Transverse colon (tissue), 4 donors: ENCODE data around the gene SEC62. TPM values are rescaled to one million over a fixed set of nuclear protein-coding genes. Genes with fewer than 3 reads are reported as not detected.
A peak's percentile ranks its signal among the peaks of the same experiment; 100 is the strongest.

ENCODE experiments used
- DNase-seq: peaks from one replicate; pipeline ENCODE4 v3.0.0-alpha.2; 2019
- H3K27ac ChIP-seq, 4 donors: fragments of 200-600 bp; sonication (generic); 2 replicates each; pipeline ENCODE4 v1.5.1; 2016 to 2018; ENCODE audit warnings: inconsistent platforms in 4 of 4
- H3K27me3 ChIP-seq: fragments of 200-600 bp; sonication (generic); 2 replicates; pipeline ENCODE4 v1.5.1; 2017; ENCODE audit warnings: inconsistent platforms
- H3K36me3 ChIP-seq, 4 donors: fragments of 200-600 bp; sonication (generic); 2 replicates each; pipeline ENCODE4 v1.5.1; 2017 to 2019; ENCODE audit warnings: inconsistent platforms in 4 of 4
- H3K4me1 ChIP-seq, 4 donors: fragments of 200-600 bp; sonication (generic); 2 replicates each; pipeline ENCODE4 v1.5.1; 2017 to 2020; ENCODE audit warnings: inconsistent platforms in 4 of 4
- H3K4me3 ChIP-seq, 4 donors: fragments of 200-600 bp; sonication (generic); 1 replicate in 1 of 4; 2 replicates in 3 of 4; pipeline versions ENCODE4 v1.5.1 to v1.6.1; 2017 to 2019; ENCODE audit warnings: inconsistent platforms in 4 of 4
- H3K9me3 ChIP-seq, 2 donors: fragments of 200-600 bp; sonication (generic); 2 replicates each; pipeline ENCODE4 v1.5.1; 2017 to 2019; ENCODE audit warnings: inconsistent platforms in 2 of 2
- EP300 ChIP-seq: sonication (generic); formaldehyde crosslinking; IDR thresholded peaks from one replicate; pipeline ENCODE4 v1.6.1; 2017; ENCODE audit warnings: antibody characterized with exemption, low read depth
- POLR2A ChIP-seq: fragments of 450-650 bp; IDR thresholded peaks from one replicate; pipeline ENCODE4 v1.6.1; 2016; ENCODE audit warnings: antibody characterized with exemption, mild to moderate bottlenecking, moderate library complexity
- POLR2AphosphoS5 ChIP-seq, 3 donors: sonication (generic); formaldehyde crosslinking; IDR thresholded peaks; one replicate each; pipeline ENCODE4 v1.6.1; 2016; ENCODE audit warnings: antibody characterized with exemption in 3 of 3
- WGBS, 2 donors: methylation state at CpG; one replicate each; pipeline ENCODE4 v1.1.5; 2018; ENCODE audit warnings: low coverage in 1 of 2; 5-methylcytosine and 5-hydroxymethylcytosine counted together
- in situ Hi-C, 4 donors: fragments of 200-750 bp; cut with MboI; loops; one replicate each; pipeline versions ENCODE4 v1.15.0 to v1.15.1; 2017; ENCODE audit warnings: low sequenced_read_pairs in 3 of 4, low pct_ligation_motif_present in 1 of 4, low pct_unique_long_range_greater_than_20kb in 1 of 4
- intact Hi-C: fragments of 100-400 bp; cut with DNase I; formaldehyde crosslinking; loops from one replicate; pipeline ENCODE4 v1.15.1; 2023; ENCODE audit warnings: low total_unique reads
- total RNA-seq, 4 donors: library from RNA; depleted of rRNA; stranded (reverse); fragments of >200 nt; gene quantifications; one replicate each; pipeline ENCODE4 v1.1.0, GENCODE V29; 2016
- TF ChIP-seq, protein P1 (sequence below), 5 experiments: fragments of 200-600 bp in 3 of 5; fragments of 450-650 bp in 2 of 5; sonication (generic) in 3 of 5; IDR thresholded peaks; 1 replicate in 2 of 5; 2 replicates in 3 of 5; pipeline ENCODE4 v1.5.1; 2016 to 2017; ENCODE audit warnings: antibody characterized with exemption in 5 of 5, inconsistent platforms in 3 of 5, mild to moderate bottlenecking in 2 of 5, moderate library complexity in 1 of 5

SEC62 gene
- total RNA-seq, 4 donors from 2014 or later = 18.7 to 48.7 (median 30.0) TPM

GRCh38 chr3:170003881-170004356 is 37.3 kb downstream of the SEC62 start:
- Histone ChIP-seq H3K27ac (no peak overlapping the region), H3K36me3 (no peaks in the 10 kb centered on the region), H3K4me3 (no peak overlapping the region), H3K4me1 (no peaks in the 10 kb centered on the region), H3K9me3 (no peaks in the 10 kb centered on the region), H3K27me3 (no peaks in the 10 kb centered on the region)
- no peak for TF ChIP-seq POLR2A
- TF ChIP-seq POLR2AphosphoS5 (IDR thresholded peaks at IDR 0.05) = no peak
- TF ChIP-seq EP300 = no peak
- TF ChIP-seq, protein P1, sequence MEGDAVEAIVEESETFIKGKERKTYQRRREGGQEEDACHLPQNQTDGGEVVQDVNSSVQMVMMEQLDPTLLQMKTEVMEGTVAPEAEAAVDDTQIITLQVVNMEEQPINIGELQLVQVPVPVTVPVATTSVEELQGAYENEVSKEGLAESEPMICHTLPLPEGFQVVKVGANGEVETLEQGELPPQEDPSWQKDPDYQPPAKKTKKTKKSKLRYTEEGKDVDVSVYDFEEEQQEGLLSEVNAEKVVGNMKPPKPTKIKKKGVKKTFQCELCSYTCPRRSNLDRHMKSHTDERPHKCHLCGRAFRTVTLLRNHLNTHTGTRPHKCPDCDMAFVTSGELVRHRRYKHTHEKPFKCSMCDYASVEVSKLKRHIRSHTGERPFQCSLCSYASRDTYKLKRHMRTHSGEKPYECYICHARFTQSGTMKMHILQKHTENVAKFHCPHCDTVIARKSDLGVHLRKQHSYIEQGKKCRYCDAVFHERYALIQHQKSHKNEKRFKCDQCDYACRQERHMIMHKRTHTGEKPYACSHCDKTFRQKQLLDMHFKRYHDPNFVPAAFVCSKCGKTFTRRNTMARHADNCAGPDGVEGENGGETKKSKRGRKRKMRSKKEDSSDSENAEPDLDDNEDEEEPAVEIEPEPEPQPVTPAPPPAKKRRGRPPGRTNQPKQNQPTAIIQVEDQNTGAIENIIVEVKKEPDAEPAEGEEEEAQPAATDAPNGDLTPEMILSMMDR (IDR thresholded peaks at IDR 0.05) = no peak
- in situ Hi-C loops (no loop called here), intact Hi-C loops (no loop called here)
- no peak for DNase-seq
- WGBS, 2 donors = 79 to 80% methylated on average over 2 of the region's 2 CpGs

DNA sequence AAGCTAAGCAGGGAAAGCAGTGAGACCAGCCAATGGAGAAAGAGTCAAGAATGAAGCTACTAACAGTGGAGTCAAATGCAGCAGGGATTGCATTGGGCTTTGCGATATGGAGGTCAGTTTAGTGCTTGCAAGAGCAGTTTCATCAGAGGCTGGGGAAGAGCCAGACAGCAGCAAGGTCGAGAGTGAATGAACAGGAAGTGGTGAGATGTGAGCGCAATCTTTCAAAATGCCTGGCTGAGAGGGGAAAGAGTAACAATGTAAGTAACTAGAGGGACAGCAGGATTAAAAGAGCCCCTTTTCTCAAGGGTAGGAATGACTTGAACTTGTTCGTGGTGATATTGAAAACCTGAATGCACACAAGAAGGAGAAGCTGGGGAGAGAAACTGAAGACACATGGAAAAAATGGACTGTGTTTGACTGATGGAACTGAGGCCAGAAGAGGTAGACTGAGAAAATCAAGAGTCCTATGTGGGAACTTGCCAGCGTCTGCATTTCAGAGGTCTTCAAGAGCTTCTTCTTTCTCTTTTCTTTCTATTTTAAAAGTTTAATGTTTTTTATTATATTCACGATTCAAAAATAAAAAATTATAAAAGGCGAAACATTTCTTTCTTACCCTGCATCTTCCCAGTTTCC is 40.5 kb downstream of the SEC62 start:
- no peaks in the 10 kb centered on the region for H3K4me1 ChIP-seq
- DNase-seq = no peak
- H3K9me3 ChIP-seq = no peaks in the 10 kb centered on the region
- intact Hi-C loops (no loop called here), in situ Hi-C loops (no loop called here)
- no peak overlapping the region for H3K27ac ChIP-seq
- H3K4me3 ChIP-seq = no peak overlapping the region
- no peaks in the 10 kb centered on the region for H3K27me3 ChIP-seq
- H3K36me3 ChIP-seq = no peaks in the 10 kb centered on the region
- WGBS, 2 donors = 52 to 67% methylated on average over 6 to 7 of the region's 7 CpGs
- no peak for TF ChIP-seq POLR2AphosphoS5 (IDR thresholded peaks at IDR 0.05)
- TF ChIP-seq, protein P1 (IDR thresholded peaks at IDR 0.05) = no peak
- no peak for TF ChIP-seq EP300
- no peak for TF ChIP-seq POLR2A

DNA sequence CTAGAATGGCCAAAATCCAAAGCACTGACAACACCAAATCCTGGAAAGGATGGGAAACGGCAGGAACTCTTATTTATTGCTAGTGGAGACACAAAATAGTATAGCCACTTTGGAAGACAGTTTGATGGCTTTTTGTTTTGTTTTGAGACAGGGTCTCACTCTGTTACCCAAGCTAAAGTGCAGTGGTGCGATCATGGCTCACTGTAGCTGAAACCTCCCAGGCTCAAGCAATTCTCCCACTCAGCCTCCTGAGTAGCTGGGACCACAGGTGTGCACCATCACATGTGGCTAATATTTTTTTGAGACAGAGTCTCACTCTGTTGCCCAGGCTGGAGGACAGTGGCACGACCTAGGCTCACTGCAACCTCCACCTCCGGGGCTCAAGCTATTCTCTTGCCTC is 43.9 kb downstream of the SEC62 start:
- H3K36me3 ChIP-seq = no peaks in the 10 kb centered on the region
- TF ChIP-seq EP300 (no peak), POLR2AphosphoS5 (IDR thresholded peaks at IDR 0.05) (no peak), POLR2A (no peak)
- TF ChIP-seq, protein P1 (IDR thresholded peaks at IDR 0.05) = no peak
- H3K27ac ChIP-seq = no peak overlapping the region
- in situ Hi-C loops (no loop called here), intact Hi-C loops (no loop called here)
- peaks cover 0 to 8% (median 3%) of the 10 kb centered on the region in 4 donors for H3K4me1 ChIP-seq
- 88% methylated on average over 4 of the region's 4 CpGs; no CpG with 5 or more reads in 1 of the 2 donors for WGBS, 2 donors
- no peak overlapping the region for H3K4me3 ChIP-seq
- H3K9me3 ChIP-seq = no peaks in the 10 kb centered on the region
- no peaks in the 10 kb centered on the region for H3K27me3 ChIP-seq
- no peak for DNase-seq

GRCh38 chr3:170012683-170013400 is 46.2 kb downstream of the SEC62 start:
- no peak for DNase-seq

More at GRCh38 chr3:170012683-170013400, 46.2 kb downstream of the SEC62 start:
- H3K9me3 ChIP-seq = no peaks in the 10 kb centered on the region
- peak overlapping the region in 1 of 4 donors; percentile 8 for H3K4me3 ChIP-seq
- peak overlapping the region in 2 of 4 donors; percentile 39 to 50 for H3K27ac ChIP-seq
- 39 to 53% methylated on average over 5 to 7 of the region's 7 CpGs for WGBS, 2 donors
- no peaks in the 10 kb centered on the region for H3K36me3 ChIP-seq
- intact Hi-C loops = no loop called here
- TF ChIP-seq, protein P1 (IDR thresholded peaks at IDR 0.05) = no peak
- TF ChIP-seq EP300 (no peak), POLR2A (no peak), POLR2AphosphoS5 (IDR thresholded peaks at IDR 0.05) (no peak)
- H3K27me3 ChIP-seq = no peaks in the 10 kb centered on the region
- in situ Hi-C loops = no loop called here
- H3K4me1 ChIP-seq = peaks cover 0 to 8% (median 3%) of the 10 kb centered on the region in 4 donors
